ENCODE measurements around the gene SPC24.
"Not testable (repeated sequence)": the region's sequence is repeated elsewhere in the genome, so short reads cannot be mapped to it uniquely, and the experiment has no call there.

SPC24 gene

DNA sequence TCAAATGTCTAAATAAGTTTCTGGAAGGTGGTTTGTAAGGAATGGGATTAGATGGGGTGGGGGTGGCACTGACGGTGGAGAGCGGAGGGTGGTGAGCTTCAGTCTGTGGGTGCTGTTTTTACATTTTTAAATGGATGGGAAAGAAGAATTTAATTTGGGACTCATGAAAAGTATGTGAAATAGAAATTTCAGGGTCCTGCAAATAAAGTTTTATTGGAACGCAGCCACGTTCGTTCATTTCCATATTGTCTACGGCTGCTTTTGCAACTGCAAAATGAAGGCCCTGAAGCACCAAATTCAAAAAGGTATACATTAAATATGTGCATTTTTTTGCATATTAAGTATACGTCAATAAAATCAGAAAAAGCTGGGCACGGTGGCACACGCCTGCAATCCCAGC is 31.9 kb upstream of the SPC24 start:
- Histone ChIP-seq H3K9ac (ENCODE audit: low read depth, low read length) (no peak overlapping the region), H3K4me1 (ENCODE audit: control insufficient read depth, insufficient read depth, low read length) (no peaks in the 10 kb centered on the region), H3K4me3 (ENCODE audit: low read depth, low read length) (no peak overlapping the region), H3K9me3 (ENCODE audit: control insufficient read depth, insufficient read depth, low read length) (no peaks in the 10 kb centered on the region), H3K36me3 (ENCODE audit: control insufficient read depth, insufficient read depth, low read length) (peaks cover 8% of the 10 kb centered on the region), H3K27me3 (ENCODE audit: control insufficient read depth, insufficient read depth, low read length) (no peaks in the 10 kb centered on the region)

DNA sequence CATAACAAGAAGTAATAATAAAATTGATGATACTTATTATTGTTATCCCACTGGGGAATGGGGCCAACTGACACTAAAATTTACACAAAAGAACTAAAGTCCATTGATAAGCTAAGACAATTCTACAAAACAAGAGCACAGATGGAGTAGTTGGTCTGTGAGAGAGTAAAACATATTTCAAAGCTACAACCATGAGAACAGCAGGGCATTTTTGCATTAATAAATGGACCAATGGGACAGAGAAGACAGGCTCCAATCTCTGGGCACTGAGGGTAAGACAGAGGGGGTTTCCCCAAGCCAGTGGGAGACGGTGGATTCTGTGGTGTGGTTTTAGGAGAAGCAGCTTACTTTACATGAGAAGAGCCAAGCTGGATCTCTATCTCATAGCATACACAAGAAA is 27.4 kb upstream of the SPC24 start:
- no peak overlapping the region for H3K4me3 ChIP-seq (ENCODE audit: low read depth, low read length)
- no peaks in the 10 kb centered on the region for H3K27me3 ChIP-seq (ENCODE audit: control insufficient read depth, insufficient read depth, low read length)
- H3K4me1 ChIP-seq (ENCODE audit: control insufficient read depth, insufficient read depth, low read length) = no peaks in the 10 kb centered on the region
- no peak overlapping the region for H3K9ac ChIP-seq (ENCODE audit: low read depth, low read length)
- H3K9me3 ChIP-seq (ENCODE audit: control insufficient read depth, insufficient read depth, low read length) = no peaks in the 10 kb centered on the region
- H3K36me3 ChIP-seq (ENCODE audit: control insufficient read depth, insufficient read depth, low read length) = peaks cover 6% of the 10 kb centered on the region

DNA sequence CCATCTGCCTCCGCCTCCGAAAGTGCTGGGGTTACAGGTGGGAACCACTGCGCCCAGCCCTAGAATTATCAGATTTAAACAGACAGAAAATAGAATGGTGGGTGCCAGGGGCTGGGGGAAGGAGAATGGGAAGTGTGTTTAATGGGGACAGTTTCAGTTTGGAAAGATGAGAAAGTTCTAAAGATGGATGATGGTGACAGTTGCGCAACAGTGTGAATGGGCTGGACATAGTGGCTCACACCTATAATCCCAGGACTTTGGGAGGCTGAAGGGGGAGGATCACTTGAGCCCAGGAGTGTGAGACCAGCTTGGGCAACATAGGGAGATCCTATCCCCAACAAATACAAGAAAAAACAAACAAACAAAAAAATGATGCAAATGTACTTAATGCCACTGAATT is 25.9 kb upstream of the SPC24 start:
- no peak overlapping the region for H3K4me3 ChIP-seq (ENCODE audit: low read depth, low read length)
- H3K4me1 ChIP-seq (ENCODE audit: control insufficient read depth, insufficient read depth, low read length) = no peaks in the 10 kb centered on the region
- peaks cover 15% of the 10 kb centered on the region for H3K36me3 ChIP-seq (ENCODE audit: control insufficient read depth, insufficient read depth, low read length)

DNA sequence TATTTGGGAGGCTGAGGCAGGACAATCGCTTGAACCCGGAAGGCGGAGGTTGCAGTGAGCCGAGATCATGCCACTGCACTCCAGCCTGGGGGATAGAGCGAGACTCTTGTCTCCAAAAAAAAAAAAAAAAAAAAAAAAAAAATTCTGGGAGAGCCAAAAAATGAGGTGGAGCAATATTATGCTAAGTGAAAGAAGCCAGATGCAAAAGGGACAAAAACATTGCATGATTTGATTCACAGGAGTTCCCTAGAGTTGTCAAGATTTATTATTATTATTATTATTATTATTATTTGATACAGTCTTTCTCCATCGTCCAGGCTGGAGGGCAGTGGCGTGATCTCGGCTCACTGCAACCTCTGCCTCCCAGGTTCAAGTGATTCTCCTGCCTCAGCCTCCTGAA is 25.4 kb upstream of the SPC24 start:
- not testable (repeated sequence) for H3K27me3 ChIP-seq (ENCODE audit: control insufficient read depth, insufficient read depth, low read length); H3K4me1 ChIP-seq (ENCODE audit: control insufficient read depth, insufficient read depth, low read length); H3K4me3 ChIP-seq (ENCODE audit: low read depth, low read length); H3K9me3 ChIP-seq (ENCODE audit: control insufficient read depth, insufficient read depth, low read length); H3K9ac ChIP-seq (ENCODE audit: low read depth, low read length)
- H3K36me3 ChIP-seq (ENCODE audit: control insufficient read depth, insufficient read depth, low read length) = peaks cover 20% of the 10 kb centered on the region

More for the DNA sequence above, 25.9 kb upstream of the SPC24 start:
- H3K27me3 ChIP-seq (ENCODE audit: control insufficient read depth, insufficient read depth, low read length) = no peaks in the 10 kb centered on the region
- H3K9me3 ChIP-seq (ENCODE audit: control insufficient read depth, insufficient read depth, low read length) = no peaks in the 10 kb centered on the region
- H3K9ac ChIP-seq (ENCODE audit: low read depth, low read length) = no peak overlapping the region

DNA sequence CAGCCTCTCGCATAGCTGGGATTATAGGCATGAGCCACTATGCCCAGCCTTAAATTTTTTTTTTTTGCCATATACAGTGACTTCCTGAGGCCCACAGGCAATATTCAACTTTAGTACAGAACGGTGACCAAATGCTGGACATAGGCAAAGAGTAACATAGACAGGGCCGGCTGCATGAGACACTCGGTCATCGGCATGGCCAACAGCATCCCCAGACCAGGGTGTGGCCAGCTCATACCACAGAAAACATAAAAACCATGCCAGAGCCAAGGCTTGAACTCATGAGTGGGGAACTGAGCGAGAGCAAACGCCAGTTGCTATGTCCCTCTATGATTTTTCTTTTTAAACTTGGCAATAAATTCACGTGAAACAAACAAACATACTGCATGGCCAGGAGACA is 24.8 kb upstream of the SPC24 start:
- no peak overlapping the region for H3K4me3 ChIP-seq (ENCODE audit: low read depth, low read length)
- H3K36me3 ChIP-seq (ENCODE audit: control insufficient read depth, insufficient read depth, low read length) = peaks cover 23% of the 10 kb centered on the region
- H3K27me3 ChIP-seq (ENCODE audit: control insufficient read depth, insufficient read depth, low read length) = no peaks in the 10 kb centered on the region
- no peak overlapping the region for H3K9ac ChIP-seq (ENCODE audit: low read depth, low read length)
- no peaks in the 10 kb centered on the region for H3K4me1 ChIP-seq (ENCODE audit: control insufficient read depth, insufficient read depth, low read length)
- H3K9me3 ChIP-seq (ENCODE audit: control insufficient read depth, insufficient read depth, low read length) = no peaks in the 10 kb centered on the region

DNA sequence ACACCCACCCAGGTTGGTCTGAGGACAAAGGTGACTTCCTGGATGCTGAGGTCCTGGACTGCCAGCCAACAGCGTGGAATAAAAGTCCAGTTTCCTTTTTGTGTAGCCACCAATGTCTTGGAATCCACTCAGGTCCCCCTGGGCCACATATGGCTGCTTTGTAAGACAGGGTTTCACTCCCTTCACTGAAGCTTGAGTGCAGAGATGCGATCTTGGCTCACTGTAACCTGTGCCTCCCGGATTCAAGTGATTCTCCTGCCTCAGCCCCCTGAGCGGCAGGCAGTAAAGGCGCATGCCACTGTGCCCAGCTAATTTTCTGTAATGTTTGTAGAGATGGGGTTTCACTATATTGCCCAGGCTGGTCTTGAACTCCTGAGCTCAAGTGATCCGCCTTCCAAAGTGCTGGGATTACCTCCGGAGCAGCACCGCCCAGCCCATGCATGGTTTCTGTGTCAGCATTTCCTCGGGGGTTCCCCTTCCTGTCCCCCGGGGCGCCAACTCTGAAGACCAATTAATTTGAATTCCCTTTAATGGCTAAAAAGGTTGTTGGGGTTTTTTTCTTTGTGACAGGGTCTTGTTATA is 24.2 kb upstream of the SPC24 start:
- Histone ChIP-seq H3K27me3 (ENCODE audit: control insufficient read depth, insufficient read depth, low read length) (no peaks in the 10 kb centered on the region), H3K4me1 (ENCODE audit: control insufficient read depth, insufficient read depth, low read length) (no peaks in the 10 kb centered on the region), H3K4me3 (ENCODE audit: low read depth, low read length) (no peak overlapping the region), H3K36me3 (ENCODE audit: control insufficient read depth, insufficient read depth, low read length) (peaks cover 23% of the 10 kb centered on the region), H3K9me3 (ENCODE audit: control insufficient read depth, insufficient read depth, low read length) (no peaks in the 10 kb centered on the region), H3K9ac (ENCODE audit: low read depth, low read length) (no peak overlapping the region)

DNA sequence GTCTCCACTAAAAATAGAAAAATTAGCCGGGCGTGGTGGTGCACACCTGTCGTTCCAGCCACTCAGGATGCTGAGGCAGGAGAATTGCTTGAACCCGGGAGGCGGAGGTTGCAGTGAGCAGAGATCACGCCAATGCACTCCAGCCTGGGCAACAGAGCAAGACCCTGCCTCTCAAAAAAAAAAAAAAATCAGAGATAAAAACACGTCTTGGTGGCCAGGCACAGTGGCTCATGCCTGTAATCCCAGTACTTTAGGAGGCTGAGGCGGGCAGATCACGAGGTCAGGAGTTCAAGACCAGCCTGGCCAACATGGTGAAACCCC is 23.5 kb upstream of the SPC24 start:
- not testable (repeated sequence) for H3K9ac ChIP-seq (ENCODE audit: low read depth, low read length); H3K27me3 ChIP-seq (ENCODE audit: control insufficient read depth, insufficient read depth, low read length); H3K9me3 ChIP-seq (ENCODE audit: control insufficient read depth, insufficient read depth, low read length); H3K4me3 ChIP-seq (ENCODE audit: low read depth, low read length); H3K4me1 ChIP-seq (ENCODE audit: control insufficient read depth, insufficient read depth, low read length)
- H3K36me3 ChIP-seq (ENCODE audit: control insufficient read depth, insufficient read depth, low read length) = peaks cover 29% of the 10 kb centered on the region

DNA sequence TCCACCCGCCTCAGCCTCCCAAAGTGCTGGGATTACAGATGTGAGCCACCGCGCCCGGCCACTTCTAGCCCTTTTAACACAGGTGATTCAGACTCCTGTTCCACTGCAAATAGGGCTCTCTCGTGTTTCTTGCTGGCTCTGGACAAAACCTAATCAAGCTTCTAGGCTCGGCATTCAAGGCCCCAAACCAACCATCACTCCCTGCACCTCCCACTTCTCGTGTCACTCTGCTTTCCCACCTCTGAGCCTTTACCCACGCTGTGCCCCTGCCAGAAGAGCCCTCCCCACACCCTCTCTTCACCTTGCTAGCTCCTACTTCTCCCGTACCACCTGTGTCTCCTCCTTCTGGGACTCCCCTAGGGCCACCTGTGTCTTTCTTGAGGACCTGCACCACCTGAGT is 22.0 kb upstream of the SPC24 start:
- Histone ChIP-seq H3K9me3 (ENCODE audit: control insufficient read depth, insufficient read depth, low read length) (no peaks in the 10 kb centered on the region), H3K27me3 (ENCODE audit: control insufficient read depth, insufficient read depth, low read length) (no peaks in the 10 kb centered on the region), H3K36me3 (ENCODE audit: control insufficient read depth, insufficient read depth, low read length) (peaks cover 44% of the 10 kb centered on the region), H3K4me3 (ENCODE audit: low read depth, low read length) (no peak overlapping the region), H3K4me1 (ENCODE audit: control insufficient read depth, insufficient read depth, low read length) (no peaks in the 10 kb centered on the region), H3K9ac (ENCODE audit: low read depth, low read length) (no peak overlapping the region)

DNA sequence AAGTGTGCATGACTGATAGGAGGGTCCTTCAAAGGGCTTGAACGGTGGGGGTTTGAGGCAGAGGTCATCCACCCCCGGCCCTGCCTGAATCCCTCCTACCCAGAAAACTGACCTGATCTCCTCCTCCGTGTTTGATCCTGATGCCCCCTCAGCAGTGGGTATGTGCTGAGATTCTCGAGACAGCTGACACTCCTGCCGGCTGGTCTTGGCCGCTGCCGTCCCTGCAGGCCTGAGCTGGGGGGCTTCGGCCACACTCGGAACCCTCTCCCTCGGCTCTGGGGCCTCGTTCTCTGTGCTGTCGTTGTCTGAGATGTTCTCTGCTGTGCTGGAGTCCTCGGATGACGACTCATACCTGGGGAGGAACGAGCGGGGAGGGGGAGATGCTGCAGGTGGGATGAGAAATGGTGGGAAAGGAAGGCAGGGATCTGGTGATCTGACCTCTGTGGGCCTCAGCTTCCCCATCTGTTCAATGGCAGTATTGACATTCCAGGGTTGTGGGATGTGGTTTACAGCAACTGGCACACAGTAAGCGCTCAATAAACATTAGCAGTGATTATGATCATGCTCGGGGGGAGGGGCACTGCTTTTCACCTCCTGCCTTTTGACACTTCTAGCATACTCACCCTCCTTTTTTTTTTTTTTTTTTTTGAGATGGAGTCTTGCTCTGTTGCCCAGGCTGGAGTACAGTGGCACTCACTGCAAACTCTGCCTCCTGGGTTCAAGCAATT is 21.0 kb upstream of the SPC24 start:
- Histone ChIP-seq H3K9ac (ENCODE audit: low read depth, low read length) (no peak overlapping the region), H3K9me3 (ENCODE audit: control insufficient read depth, insufficient read depth, low read length) (no peaks in the 10 kb centered on the region), H3K4me1 (ENCODE audit: control insufficient read depth, insufficient read depth, low read length) (no peaks in the 10 kb centered on the region), H3K36me3 (ENCODE audit: control insufficient read depth, insufficient read depth, low read length) (peaks cover 48% of the 10 kb centered on the region), H3K4me3 (ENCODE audit: low read depth, low read length) (no peak overlapping the region), H3K27me3 (ENCODE audit: control insufficient read depth, insufficient read depth, low read length) (no peaks in the 10 kb centered on the region)

DNA sequence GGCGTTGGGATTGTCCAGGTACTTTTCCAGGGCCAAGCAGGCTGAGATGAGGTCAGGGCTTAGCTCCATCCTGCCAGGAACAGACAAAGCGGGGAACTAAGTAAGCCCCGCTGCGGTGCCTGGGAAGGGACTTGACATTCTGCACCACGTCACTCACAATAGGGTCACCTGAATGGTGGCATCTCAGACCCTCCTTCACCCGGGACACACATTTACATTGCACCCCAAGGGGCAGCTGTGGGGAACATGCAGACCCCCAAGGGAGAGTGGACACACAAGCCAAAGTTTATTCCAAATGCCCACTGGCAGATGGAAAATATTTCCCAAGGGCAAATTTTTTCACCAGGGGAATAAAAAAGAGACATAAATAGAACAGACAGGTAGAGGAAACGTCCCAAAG is 20.3 kb upstream of the SPC24 start:
- no peaks in the 10 kb centered on the region for H3K9me3 ChIP-seq (ENCODE audit: control insufficient read depth, insufficient read depth, low read length)
- peaks cover 48% of the 10 kb centered on the region for H3K36me3 ChIP-seq (ENCODE audit: control insufficient read depth, insufficient read depth, low read length)
- H3K4me1 ChIP-seq (ENCODE audit: control insufficient read depth, insufficient read depth, low read length) = no peaks in the 10 kb centered on the region

DNA sequence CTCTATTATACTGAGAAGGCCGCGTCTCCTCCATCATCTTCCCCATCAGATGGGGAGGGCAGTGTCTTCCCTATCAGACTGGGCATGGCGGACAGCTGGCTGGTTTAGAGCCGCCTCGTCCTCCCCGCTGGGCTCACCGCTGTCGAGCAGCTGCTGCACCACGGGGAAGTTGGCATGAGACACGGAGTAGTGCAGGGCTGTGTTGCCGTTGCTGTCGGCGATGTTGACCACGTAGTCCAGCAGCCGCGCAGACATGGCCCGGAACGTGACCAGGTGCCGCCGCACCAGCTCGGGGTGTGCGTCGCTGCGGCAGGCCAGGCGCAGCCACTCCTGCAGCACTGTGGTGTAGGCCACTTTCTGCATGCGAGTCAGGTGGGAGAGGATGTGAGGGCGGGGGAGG is 18.8 kb upstream of the SPC24 start:
- H3K4me3 ChIP-seq (ENCODE audit: low read depth, low read length) = no peak overlapping the region
- H3K27me3 ChIP-seq (ENCODE audit: control insufficient read depth, insufficient read depth, low read length) = no peaks in the 10 kb centered on the region
- peaks cover 46% of the 10 kb centered on the region for H3K36me3 ChIP-seq (ENCODE audit: control insufficient read depth, insufficient read depth, low read length)
- no peaks in the 10 kb centered on the region for H3K9me3 ChIP-seq (ENCODE audit: control insufficient read depth, insufficient read depth, low read length)
- H3K4me1 ChIP-seq (ENCODE audit: control insufficient read depth, insufficient read depth, low read length) = no peaks in the 10 kb centered on the region
- no peak overlapping the region for H3K9ac ChIP-seq (ENCODE audit: low read depth, low read length)

More for the DNA sequence above, 20.3 kb upstream of the SPC24 start:
- Histone ChIP-seq H3K4me3 (ENCODE audit: low read depth, low read length) (no peak overlapping the region), H3K27me3 (ENCODE audit: control insufficient read depth, insufficient read depth, low read length) (no peaks in the 10 kb centered on the region), H3K9ac (ENCODE audit: low read depth, low read length) (no peak overlapping the region)

DNA sequence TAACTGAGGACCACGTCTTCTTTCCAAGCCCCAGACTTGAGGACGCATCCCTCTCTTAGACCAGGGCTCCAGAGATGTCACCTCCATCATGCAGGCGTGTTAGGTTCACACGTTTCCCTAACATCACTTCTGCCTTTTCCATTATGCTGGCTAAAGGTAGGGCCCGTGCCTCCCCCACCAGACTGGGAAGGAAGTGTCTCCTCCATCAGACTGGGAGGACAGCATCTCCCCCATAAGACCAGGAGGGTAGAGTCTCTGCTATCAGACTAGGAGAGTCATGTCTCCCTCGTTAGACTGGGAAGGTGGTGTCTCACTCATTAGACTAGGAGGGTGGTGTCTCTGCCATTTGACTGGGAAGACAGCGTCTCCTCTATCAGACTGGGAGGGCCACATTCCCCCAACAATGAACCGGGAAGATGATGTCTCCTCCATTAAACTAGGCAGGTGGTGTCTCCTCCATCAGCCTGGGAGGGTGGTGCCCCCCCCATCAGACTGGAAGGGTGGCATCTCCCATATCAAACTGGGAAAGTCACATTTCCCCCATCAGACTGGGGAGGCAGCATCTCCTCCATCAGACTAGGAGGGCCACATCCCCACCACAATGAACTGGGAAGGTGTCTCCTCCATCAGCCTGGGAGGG is 18.1 kb upstream of the SPC24 start:
- Histone ChIP-seq H3K4me1 (ENCODE audit: control insufficient read depth, insufficient read depth, low read length) (no peaks in the 10 kb centered on the region), H3K4me3 (ENCODE audit: low read depth, low read length) (no peak overlapping the region), H3K9ac (ENCODE audit: low read depth, low read length) (no peak overlapping the region), H3K27me3 (ENCODE audit: control insufficient read depth, insufficient read depth, low read length) (no peaks in the 10 kb centered on the region), H3K9me3 (ENCODE audit: control insufficient read depth, insufficient read depth, low read length) (no peaks in the 10 kb centered on the region), H3K36me3 (ENCODE audit: control insufficient read depth, insufficient read depth, low read length) (peaks cover 43% of the 10 kb centered on the region)
